LNCAP (cell line): ENCODE measurements around the gene UQCR11.
A peak's percentile ranks its signal among the peaks of the same experiment; 100 is the strongest.

Experiments
- TF ChIP-seq, protein P1 (sequence below): fragments of 450-650 bp; IDR thresholded peaks from 2 replicates; pipeline ENCODE4 v1.5.1; 2017; ENCODE audit warnings: mild to moderate bottlenecking

The UQCR11 gene

DNA sequence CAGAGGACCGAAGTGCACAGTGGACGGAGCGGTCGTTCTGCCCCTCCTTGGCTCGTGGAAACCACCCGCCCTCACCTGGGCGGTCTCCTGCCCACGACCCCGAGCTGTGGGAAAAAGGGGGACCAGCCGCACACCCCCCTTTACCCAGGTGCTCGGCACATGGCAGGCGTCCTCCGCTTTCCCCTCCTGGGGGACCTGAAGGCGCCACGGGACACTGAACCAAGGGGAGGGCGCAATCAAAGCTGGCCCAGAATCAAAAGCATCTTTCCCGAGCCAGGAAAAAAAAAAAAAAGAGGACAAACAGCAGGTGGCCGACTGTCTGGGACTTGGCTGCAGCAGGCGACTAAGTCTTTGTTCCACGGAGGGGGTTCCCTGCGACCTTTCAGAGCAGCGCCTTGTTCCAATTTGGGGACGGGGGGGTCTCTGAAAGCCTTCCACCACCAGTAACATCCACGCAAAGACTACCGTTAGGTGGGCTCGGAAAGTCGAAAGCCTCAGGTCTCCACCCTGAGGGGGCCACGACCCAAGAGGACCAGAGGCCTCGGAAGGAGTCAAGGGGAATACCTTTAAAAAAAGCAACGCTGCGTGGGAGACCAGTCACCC, 13.7 kb downstream of the UQCR11 start:
- TF ChIP-seq, protein P1, sequence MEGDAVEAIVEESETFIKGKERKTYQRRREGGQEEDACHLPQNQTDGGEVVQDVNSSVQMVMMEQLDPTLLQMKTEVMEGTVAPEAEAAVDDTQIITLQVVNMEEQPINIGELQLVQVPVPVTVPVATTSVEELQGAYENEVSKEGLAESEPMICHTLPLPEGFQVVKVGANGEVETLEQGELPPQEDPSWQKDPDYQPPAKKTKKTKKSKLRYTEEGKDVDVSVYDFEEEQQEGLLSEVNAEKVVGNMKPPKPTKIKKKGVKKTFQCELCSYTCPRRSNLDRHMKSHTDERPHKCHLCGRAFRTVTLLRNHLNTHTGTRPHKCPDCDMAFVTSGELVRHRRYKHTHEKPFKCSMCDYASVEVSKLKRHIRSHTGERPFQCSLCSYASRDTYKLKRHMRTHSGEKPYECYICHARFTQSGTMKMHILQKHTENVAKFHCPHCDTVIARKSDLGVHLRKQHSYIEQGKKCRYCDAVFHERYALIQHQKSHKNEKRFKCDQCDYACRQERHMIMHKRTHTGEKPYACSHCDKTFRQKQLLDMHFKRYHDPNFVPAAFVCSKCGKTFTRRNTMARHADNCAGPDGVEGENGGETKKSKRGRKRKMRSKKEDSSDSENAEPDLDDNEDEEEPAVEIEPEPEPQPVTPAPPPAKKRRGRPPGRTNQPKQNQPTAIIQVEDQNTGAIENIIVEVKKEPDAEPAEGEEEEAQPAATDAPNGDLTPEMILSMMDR, result no peak

- TF ChIP-seq, protein P1, result peak; percentile 47
Measured at GRCh38 chr19:1590641-1591397, 14.4 kb downstream of the UQCR11 start.

- TF ChIP-seq, protein P1, result no peak
Measured at GRCh38 chr19:1587872-1588271, 17.4 kb downstream of the UQCR11 start.

DNA sequence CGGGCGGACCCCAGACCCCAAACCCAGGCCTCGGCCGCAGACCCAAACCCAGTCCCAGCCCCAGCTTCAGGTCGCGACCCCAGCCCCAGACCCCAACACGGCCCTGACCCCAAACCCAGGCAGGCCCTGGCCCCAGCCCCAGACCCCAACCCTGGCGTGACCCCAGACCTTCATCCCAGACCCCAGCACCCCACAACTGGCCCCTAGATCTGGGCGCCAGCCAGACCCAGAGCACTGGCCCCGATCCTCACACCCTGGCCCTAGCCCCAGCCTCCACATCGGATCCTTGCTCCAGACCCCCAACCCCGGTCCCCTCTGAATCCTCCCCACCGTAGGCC, 20.1 kb downstream of the UQCR11 start:
- TF ChIP-seq, protein P1, result no peak

DNA sequence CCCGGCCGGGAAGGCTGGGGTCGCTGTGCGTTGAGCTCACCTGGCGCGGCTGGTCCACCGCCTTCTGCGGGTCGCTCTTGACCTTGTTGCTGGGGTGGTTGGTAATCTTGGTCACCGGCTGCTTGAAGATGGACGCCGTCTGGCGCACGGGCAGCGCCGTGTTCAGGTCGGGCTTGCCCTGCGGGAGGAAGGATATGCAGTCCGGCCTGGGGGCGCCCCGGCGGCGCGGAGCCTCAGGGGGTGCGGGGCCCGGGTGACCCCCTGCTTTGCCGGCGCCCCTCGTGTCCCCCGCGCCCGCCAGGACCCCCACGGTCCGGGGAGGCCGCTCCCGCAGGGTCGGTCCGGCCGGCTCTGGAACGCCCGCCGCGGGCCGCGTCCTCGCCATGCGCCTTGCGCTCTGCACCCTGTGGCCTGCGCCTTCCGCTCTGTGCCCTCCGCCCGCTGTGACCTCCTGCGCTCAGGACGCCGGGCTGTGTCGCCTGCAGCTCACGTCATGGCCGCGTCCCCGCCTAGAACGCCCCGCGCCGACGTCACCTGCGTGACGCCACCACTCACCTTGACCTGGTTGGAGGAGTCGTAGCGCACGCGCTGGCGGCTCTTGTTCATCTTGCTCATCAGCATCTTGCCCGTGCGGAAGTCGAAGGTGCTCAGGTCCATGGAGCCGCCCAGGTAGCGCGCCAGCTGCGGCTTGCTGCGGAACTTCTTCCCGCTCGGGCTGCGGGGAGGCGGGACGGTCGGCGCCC, 20.6 kb downstream of the UQCR11 start:
- TF ChIP-seq, protein P1, result no peak

GRCh38 chr19:1582201-1582600, 23.1 kb downstream of the UQCR11 start:
- TF ChIP-seq, protein P1, result no peak

DNA sequence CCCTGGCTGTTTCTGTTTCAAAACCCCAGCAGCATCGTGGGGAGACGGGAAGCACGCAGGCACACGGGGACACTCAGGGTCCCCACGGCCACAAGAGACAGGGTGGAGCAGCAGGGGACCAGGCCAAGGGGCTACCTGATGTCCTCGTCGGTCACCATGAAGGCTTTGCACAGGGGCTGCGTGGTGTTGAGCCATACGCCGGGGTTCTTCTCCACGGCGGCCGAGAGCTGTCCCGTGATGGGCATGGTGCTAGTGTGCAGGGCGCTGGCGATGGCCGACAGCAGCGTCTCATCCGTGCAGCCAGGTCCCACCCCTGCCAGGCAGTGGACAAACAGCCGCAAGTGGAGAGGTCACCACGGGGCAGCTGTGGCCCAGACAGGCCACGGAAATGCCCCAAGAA, 24.3 kb downstream of the UQCR11 start:
- TF ChIP-seq, protein P1, result no peak
